ENCODE measurements around the gene OLIG2. TPM values are rescaled to one million over a fixed set of nuclear protein-coding genes. Genes with fewer than 3 reads are reported as not detected.

OLIG2 gene
- total and polyA plus RNA-seq, 2 of the 4 experiments (the other 2 are of a cell fraction): not detected

DNA sequence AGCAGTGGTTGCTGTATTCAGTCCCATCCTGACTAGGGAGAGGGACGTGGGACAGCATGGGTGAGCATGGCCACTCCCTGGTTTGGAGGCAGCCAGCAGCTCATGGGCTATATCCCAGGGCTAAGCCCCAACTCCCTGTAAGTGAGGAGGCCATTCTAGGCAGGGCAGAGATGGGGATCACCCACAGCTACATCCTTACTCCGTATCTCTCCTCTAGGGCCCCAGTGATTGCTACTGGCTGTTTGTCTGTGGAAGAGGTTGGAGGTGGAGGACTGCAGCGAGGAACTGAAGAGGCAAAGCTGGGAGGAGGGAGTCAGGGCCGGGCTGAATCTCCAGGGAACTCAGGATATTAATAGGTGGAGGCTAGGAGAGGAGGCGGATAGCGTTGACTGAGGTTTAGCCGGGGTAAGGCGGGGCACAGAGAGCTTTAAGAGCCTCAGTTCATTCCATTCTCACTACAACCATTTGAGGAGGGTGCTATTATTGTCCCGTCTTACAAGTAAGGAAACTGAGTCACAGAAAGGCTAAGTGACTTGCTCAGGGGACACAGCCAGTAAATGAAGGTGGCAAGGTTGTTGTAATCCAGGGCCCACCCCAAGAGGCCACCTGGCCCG lies 6.8 kb downstream of the OLIG2 start:
- no peaks in the 10 kb centered on the region for H3K79me1 ChIP-seq (ENCODE audit: low read depth in 1 of 2, low read length in 2 of 2)
- H2AK5ac ChIP-seq (ENCODE audit: low read depth, low read length): no peak overlapping the region
- H2AK9ac ChIP-seq (replicated peaks; ENCODE audit: low read depth, low read length, poor library complexity): no peak overlapping the region
- no peak for TF ChIP-seq CHD1 (IDR thresholded peaks at IDR 0.05; ENCODE audit: low read depth, low read length)
- TF ChIP-seq SMC3 (IDR thresholded peaks at IDR 0.05; ENCODE audit: low read depth, low read length): no peak
- no peak for TF ChIP-seq MXI1 (IDR thresholded peaks at IDR 0.05; ENCODE audit: borderline replicate concordance, low read depth, low read length)
- TF ChIP-seq CEBPB (IDR thresholded peaks at IDR 0.05; ENCODE audit: low read depth, low read length): no peak
- TF ChIP-seq, protein P1, sequence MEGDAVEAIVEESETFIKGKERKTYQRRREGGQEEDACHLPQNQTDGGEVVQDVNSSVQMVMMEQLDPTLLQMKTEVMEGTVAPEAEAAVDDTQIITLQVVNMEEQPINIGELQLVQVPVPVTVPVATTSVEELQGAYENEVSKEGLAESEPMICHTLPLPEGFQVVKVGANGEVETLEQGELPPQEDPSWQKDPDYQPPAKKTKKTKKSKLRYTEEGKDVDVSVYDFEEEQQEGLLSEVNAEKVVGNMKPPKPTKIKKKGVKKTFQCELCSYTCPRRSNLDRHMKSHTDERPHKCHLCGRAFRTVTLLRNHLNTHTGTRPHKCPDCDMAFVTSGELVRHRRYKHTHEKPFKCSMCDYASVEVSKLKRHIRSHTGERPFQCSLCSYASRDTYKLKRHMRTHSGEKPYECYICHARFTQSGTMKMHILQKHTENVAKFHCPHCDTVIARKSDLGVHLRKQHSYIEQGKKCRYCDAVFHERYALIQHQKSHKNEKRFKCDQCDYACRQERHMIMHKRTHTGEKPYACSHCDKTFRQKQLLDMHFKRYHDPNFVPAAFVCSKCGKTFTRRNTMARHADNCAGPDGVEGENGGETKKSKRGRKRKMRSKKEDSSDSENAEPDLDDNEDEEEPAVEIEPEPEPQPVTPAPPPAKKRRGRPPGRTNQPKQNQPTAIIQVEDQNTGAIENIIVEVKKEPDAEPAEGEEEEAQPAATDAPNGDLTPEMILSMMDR (conservative IDR thresholded peaks at IDR 0.05; ENCODE audit: low read depth, low read length): no peak
- TF ChIP-seq NFE2L2 (IDR thresholded peaks at IDR 0.05; ENCODE audit: low read depth, low read length): no peak
- TF ChIP-seq, protein P2, sequence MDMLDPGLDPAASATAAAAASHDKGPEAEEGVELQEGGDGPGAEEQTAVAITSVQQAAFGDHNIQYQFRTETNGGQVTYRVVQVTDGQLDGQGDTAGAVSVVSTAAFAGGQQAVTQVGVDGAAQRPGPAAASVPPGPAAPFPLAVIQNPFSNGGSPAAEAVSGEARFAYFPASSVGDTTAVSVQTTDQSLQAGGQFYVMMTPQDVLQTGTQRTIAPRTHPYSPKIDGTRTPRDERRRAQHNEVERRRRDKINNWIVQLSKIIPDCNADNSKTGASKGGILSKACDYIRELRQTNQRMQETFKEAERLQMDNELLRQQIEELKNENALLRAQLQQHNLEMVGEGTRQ (IDR thresholded peaks at IDR 0.05; ENCODE audit: low read depth, low read length): no peak
- TF ChIP-seq, protein P3, sequence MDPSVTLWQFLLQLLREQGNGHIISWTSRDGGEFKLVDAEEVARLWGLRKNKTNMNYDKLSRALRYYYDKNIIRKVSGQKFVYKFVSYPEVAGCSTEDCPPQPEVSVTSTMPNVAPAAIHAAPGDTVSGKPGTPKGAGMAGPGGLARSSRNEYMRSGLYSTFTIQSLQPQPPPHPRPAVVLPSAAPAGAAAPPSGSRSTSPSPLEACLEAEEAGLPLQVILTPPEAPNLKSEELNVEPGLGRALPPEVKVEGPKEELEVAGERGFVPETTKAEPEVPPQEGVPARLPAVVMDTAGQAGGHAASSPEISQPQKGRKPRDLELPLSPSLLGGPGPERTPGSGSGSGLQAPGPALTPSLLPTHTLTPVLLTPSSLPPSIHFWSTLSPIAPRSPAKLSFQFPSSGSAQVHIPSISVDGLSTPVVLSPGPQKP (IDR thresholded peaks at IDR 0.05; ENCODE audit: borderline replicate concordance, low read depth, low read length): no peak
- no peak for TF ChIP-seq RCOR1 (IDR thresholded peaks at IDR 0.05; ENCODE audit: insufficient replicate concordance, low read length)
- TF ChIP-seq RAD21 (IDR thresholded peaks at IDR 0.05; ENCODE audit: low read length): no peak
- TF ChIP-seq BHLHE40 (IDR thresholded peaks at IDR 0.05; ENCODE audit: low read depth, low read length): no peak
- TF ChIP-seq MAZ (IDR thresholded peaks at IDR 0.05; ENCODE audit: borderline replicate concordance, low read depth, low read length): no peak
- TF ChIP-seq POLR2A (IDR thresholded peaks at IDR 0.05; ENCODE audit: low read depth, low read length): no peak
- no peak for TF ChIP-seq RFX5 (IDR thresholded peaks at IDR 0.05; ENCODE audit: low read depth, low read length)
- TF ChIP-seq MAFK (IDR thresholded peaks at IDR 0.05; ENCODE audit: low read depth, low read length): no peak
- no peak for TF ChIP-seq FOS (IDR thresholded peaks at IDR 0.05; ENCODE audit: low read depth, low read length)
- in situ Hi-C loops (cut with MboI; ENCODE audit: low sequenced_read_pairs): no loop called here
- dilution Hi-C loops (cut with HindIII; ENCODE audit: low sequenced_read_pairs, unreplicated experiment): no loop called here
- no CpG with 5 or more reads among the region's 10 CpGs for WGBS, 2 experiments (ENCODE audit: extremely low coverage in 2 of 2, insufficient read length in 1 of 2)
- H3K9ac ChIP-seq (ENCODE audit: low read depth, low read length): no peak overlapping the region
- H3K18ac ChIP-seq (ENCODE audit: low read depth, low read length): no peak overlapping the region
- H3K27ac ChIP-seq (ENCODE audit: insufficient read depth, low read length): no peak overlapping the region
- H3K36me3 ChIP-seq (ENCODE audit: control insufficient read depth, insufficient read depth, low read length): no peaks in the 10 kb centered on the region
- H2BK120ac ChIP-seq (ENCODE audit: low read depth, low read length): no peak overlapping the region
- DNase-seq (no peak), ATAC-seq (ENCODE audit: low read depth) (no peak)
- no peaks in the 10 kb centered on the region for H4K20me1 ChIP-seq (ENCODE audit: insufficient read depth, low read length)
- H2BK15ac ChIP-seq (ENCODE audit: low read depth, low read length): no peak overlapping the region
- ChIA-PET CTCF (interaction anchor here (0.5 kb wide), 1 partner anchor 413 kb away, joined by 4 read pairs; no protein-coding TSS in a partner anchor), POLR2A (ENCODE audit: unreplicated experiment) (no interaction called here)
- H3K4ac ChIP-seq (ENCODE audit: low read depth, low read length): no peak overlapping the region
- no peak overlapping the region for H2AFZ ChIP-seq (replicated peaks; ENCODE audit: low read length, poor library complexity)
- H3K4me1 ChIP-seq (ENCODE audit: control insufficient read depth, insufficient read depth, low read length): peaks cover 4% of the 10 kb centered on the region; the same call in 1 of the 2 replicates
- H3K56ac ChIP-seq (ENCODE audit: extremely low read depth, insufficient read depth, low read length): no peak overlapping the region
- H3K14ac ChIP-seq (replicated peaks; ENCODE audit: low read depth, low read length): no peak overlapping the region
- no peak overlapping the region for H3K23ac ChIP-seq (ENCODE audit: low read depth, low read length)
- no peak overlapping the region for H4K5ac ChIP-seq (ENCODE audit: low read depth, low read length)
- H2BK5ac ChIP-seq (ENCODE audit: low read depth, low read length, poor library complexity, severe bottlenecking): no peak overlapping the region
- peaks cover 73% of the 10 kb centered on the region for H3K27me3 ChIP-seq (ENCODE audit: control insufficient read depth, insufficient read depth, low read length)
- 0 out of 2 replicates have a peak, but pooled peaks cover 4% of the 10 kb centered on the region for H3K9me1 ChIP-seq (ENCODE audit: insufficient read depth, low read length)
- intact Hi-C loops (cut with micrococcal nuclease): no loop called here
- no TSS peak for BruUV-seq (replicated peaks)
- H4K8ac ChIP-seq (ENCODE audit: low read depth in 2 of 2, low read length in 2 of 2): no peak overlapping the region
- H4K91ac ChIP-seq (ENCODE audit: insufficient read depth, low read depth, low read length): no peak overlapping the region
- no peak overlapping the region for H2BK20ac ChIP-seq (ENCODE audit: low read depth, low read length)
- H3K4me2 ChIP-seq (ENCODE audit: low read depth, low read length): no peak overlapping the region
- peaks cover 3% of the 10 kb centered on the region; the same call in 1 of the 2 replicates for H3K9me3 ChIP-seq (ENCODE audit: control insufficient read depth, insufficient read depth, low read length)
- no peak overlapping the region for H3K4me3 ChIP-seq (ENCODE audit: insufficient read depth, low read depth, low read length)
